Lung (tissue), 12 donors: ENCODE data around the gene ANKRD40CL. TPM values are rescaled to one million over a fixed set of nuclear protein-coding genes. Genes with fewer than 3 reads are reported as not detected.

Experiments used
- ATAC-seq: fragments of 200-7000 bp; cut with Tn5 transposase; one replicate; pipeline ENCODE4 v1.9.1; 2020; ENCODE audit warnings: moderate number of reproducible peaks; ENCODE audit not compliant: insufficient read depth, low FRiP score
- DNase-seq, 3 donors: peaks; one replicate each; pipeline ENCODE4 v3.0.0-alpha.2; 2013 to 2017
- H3K27ac ChIP-seq, 2 donors: one replicate each; pipeline ENCODE4 v1.5.1; 2013; ENCODE audit warnings: mild to moderate bottlenecking in 2 of 2, moderate library complexity in 2 of 2, control low read depth in 1 of 2, inconsistent platforms in 1 of 2, low read depth in 1 of 2, low read length in 1 of 2
- H3K27me3 ChIP-seq, 3 donors: one replicate each; pipeline ENCODE4 v1.5.1; 2013; ENCODE audit warnings: low read length in 2 of 3; ENCODE audit not compliant: control insufficient read depth in 3 of 3, insufficient read depth in 3 of 3
- H3K36me3 ChIP-seq, 4 donors: one replicate each; pipeline ENCODE4 v1.5.1; 2013; ENCODE audit warnings: low read length in 4 of 4, mild to moderate bottlenecking in 1 of 4, moderate library complexity in 1 of 4; ENCODE audit not compliant: control insufficient read depth in 4 of 4, insufficient read depth in 4 of 4
- H3K4me1 ChIP-seq, 5 donors: one replicate each; pipeline ENCODE4 v1.5.1; 2013; ENCODE audit warnings: low read length in 5 of 5, mild to moderate bottlenecking in 2 of 5, moderate library complexity in 1 of 5; ENCODE audit not compliant: control insufficient read depth in 5 of 5, insufficient read depth in 5 of 5
- H3K4me3 ChIP-seq: one replicate; pipeline ENCODE4 v1.5.1; 2013; ENCODE audit warnings: mild to moderate bottlenecking, control low read depth, moderate library complexity
- H3K9ac ChIP-seq, 2 donors: one replicate each; pipeline ENCODE4 v1.5.1; 2013; ENCODE audit warnings: low read length in 2 of 2, control low read depth in 1 of 2; ENCODE audit not compliant: insufficient read depth in 1 of 2
- H3K9me3 ChIP-seq, 4 donors: one replicate each; pipeline ENCODE4 v1.5.1; 2013; ENCODE audit warnings: low read length in 3 of 4, mild to moderate bottlenecking in 1 of 4, moderate library complexity in 1 of 4; ENCODE audit not compliant: control insufficient read depth in 4 of 4, insufficient read depth in 3 of 4
- CTCF ChIP-seq: IDR thresholded peaks from 2 replicates; pipeline ENCODE4 v1.5.1; 2012; ENCODE audit warnings: mild to moderate bottlenecking; ENCODE audit errors: control extremely low read depth, extremely low read depth
- WGBS, 2 donors: extraction: QIAGEN DNeasy Blood & Tissue Kit; methylation state at CpG; one replicate each; pipeline ENCODE4 v1.1.7; 2013; 5-methylcytosine and 5-hydroxymethylcytosine counted together
- polyA plus RNA-seq, 2 donors: library from polyadenylated mRNA; stranded (reverse); fragments of 200-250 nt; gene quantifications; one replicate each; pipeline ENCODE4 v1.2.1, GENCODE V29; 2013
- total RNA-seq, 2 donors: library from RNA; depleted of rRNA in 1 of 2; stranded (reverse); fragments of >200 nt in 1 of 2; gene quantifications; one replicate each; pipeline ENCODE4 v1.2.1, GENCODE V29; 2014 to 2021
- donor health status: control.
- donor health status: control.
- donor health status: Bipolar disorder and iron deficiency.
- donor health status: healthy.
- donor health status: DM: yes; HTN: yes; CAD: no.

Gene ANKRD40CL
- total and polyA plus RNA-seq, 4 donors, result not detected

- 91 to 96% methylated on average over 9 of the region's 9 CpGs for WGBS, 2 donors
- DNase-seq, result no peak
- no peak overlapping the region for H3K4me3 ChIP-seq
- H3K27ac ChIP-seq, result no peak overlapping the region
- H3K27me3 ChIP-seq, result no peaks in the 10 kb centered on the region
- TF ChIP-seq CTCF, result no peak
- no peak overlapping the region for H3K9ac ChIP-seq
- H3K4me1 ChIP-seq, result peaks cover 0 to 7% (median 0%) of the 10 kb centered on the region in 5 donors
- H3K9me3 ChIP-seq, result no peaks in the 10 kb centered on the region
- H3K36me3 ChIP-seq, result no peaks in the 10 kb centered on the region
- ATAC-seq, result no peak
Observed at GRCh38 chr17:50799582-50799981, 32.3 kb upstream of the ANKRD40CL start.

DNA sequence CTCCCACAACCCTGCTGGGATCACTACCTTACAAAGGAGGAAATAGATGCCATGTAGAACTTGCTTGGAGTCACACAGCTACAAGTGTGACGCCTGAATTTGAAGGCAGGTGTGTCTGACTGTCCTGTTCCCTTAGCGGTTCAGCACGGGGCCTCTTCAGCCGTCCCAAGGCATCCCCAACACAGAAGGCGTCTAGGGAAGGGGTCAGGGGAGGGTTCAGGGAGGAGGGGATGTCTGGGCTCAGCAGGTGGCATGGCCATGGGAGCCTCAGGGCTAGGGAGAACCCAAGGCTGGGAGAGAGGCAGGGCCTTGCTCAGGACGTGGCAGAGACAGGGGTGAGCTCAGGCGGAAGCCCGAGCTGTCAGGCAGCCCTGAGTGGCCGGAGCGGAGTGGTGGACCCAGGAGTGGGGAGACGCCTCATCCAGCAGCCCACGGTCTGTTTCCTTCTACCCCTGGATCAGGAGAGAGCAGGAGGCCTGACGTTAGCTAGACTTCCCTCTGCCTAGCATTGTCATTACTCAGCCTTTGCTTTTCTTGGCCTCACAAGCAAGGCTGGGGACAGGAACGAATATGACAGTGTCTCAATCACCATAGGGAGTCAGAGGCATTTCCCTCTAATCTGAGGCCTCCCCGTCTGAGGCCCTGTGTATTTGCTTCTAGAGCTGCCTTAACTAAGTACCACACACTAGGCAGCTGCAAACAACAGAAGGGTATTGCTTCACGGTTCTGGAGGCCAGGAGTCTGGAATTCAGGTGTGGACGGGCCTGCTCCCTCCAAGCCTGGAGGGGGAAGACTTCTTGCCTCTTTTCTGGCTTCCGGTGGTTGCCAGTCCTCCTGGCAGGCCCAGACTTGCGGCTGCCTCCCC lies 31.3 kb upstream of the ANKRD40CL start:
- 87 to 91% methylated on average over 19 of the region's 19 CpGs for WGBS, 2 donors
- H3K9ac ChIP-seq, result no peak overlapping the region
- ATAC-seq, result no peak
- H3K4me1 ChIP-seq, result peaks cover 0 to 7% (median 0%) of the 10 kb centered on the region in 5 donors
- no peaks in the 10 kb centered on the region for H3K27me3 ChIP-seq
- H3K27ac ChIP-seq, result no peak overlapping the region
- TF ChIP-seq CTCF, result no peak
- no peaks in the 10 kb centered on the region for H3K9me3 ChIP-seq
- no peak for DNase-seq
- H3K36me3 ChIP-seq, result no peaks in the 10 kb centered on the region
- H3K4me3 ChIP-seq, result no peak overlapping the region

DNA sequence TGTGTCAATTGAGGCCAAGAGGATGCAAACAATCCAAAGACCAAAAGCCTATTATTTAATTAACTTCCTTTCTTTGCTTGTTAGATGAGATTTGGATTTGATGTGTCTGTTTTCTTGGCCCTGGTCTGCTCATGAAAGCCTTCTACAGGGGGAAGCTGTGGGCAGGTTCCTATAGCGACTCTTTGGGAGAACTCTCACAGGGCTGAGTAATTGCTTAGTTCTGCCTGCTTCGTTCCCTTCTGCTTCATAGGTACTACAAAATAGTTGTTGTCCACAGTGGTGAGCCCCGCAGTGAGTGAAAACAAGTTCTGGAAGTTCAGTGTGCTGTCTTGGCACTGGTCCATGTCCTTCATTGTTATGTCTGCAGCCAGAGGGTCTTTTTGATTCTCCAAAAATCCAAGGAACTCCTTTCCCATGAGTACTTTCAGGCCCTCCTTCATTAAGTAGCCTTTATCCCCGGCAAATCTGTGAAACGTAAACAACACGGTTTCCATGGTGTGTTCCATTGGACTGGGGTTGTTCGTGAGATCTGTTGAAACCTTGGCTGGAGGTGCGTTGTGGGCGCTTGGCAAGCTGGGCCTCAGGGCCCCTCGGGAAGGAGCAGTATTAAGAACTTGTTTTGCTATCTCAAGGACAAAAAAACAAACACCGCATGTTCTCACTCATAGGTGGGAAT lies 30.0 kb upstream of the ANKRD40CL start:
- H3K27ac ChIP-seq, result no peak overlapping the region
- WGBS, 2 donors, result 52 to 57% methylated on average over 11 of the region's 11 CpGs

More for the DNA sequence above, 30.0 kb upstream of the ANKRD40CL start:
- peaks cover 0 to 7% (median 0%) of the 10 kb centered on the region in 5 donors for H3K4me1 ChIP-seq
- no peaks in the 10 kb centered on the region for H3K27me3 ChIP-seq
- no peak for TF ChIP-seq CTCF
- H3K36me3 ChIP-seq, result no peaks in the 10 kb centered on the region
- no peak overlapping the region for H3K4me3 ChIP-seq
- no peak for ATAC-seq
- H3K9ac ChIP-seq, result no peak overlapping the region
- H3K9me3 ChIP-seq, result no peaks in the 10 kb centered on the region
- peak; percentile 40 to 57 (median 41) for DNase-seq
